OCI-LY1 (cell line): ENCODE measurements around the gene TMEM30A.

ENCODE experiments used
- H2AFZ ChIP-seq: fragments of 200-600 bp; sonication (generic), shearing (Covaris generic); 2 replicates; pipeline ENCODE4 v1.6.0; 2014; ENCODE audit warnings: antibody characterized with exemption, mild to moderate bottlenecking, low read length
- H3F3A ChIP-seq: fragments of 200-600 bp; sonication (generic), shearing (Covaris generic); 2 replicates; pipeline ENCODE4 v1.6.0; 2014; ENCODE audit warnings: mild to moderate bottlenecking, antibody characterized with exemption, low read length, moderate library complexity; ENCODE audit not compliant: insufficient read depth
- H3K27ac ChIP-seq: fragments of 200-600 bp; sonication (generic); 2 replicates; pipeline ENCODE4 v1.5.1; 2014; ENCODE audit warnings: low read length, mixed run types, mild to moderate bottlenecking, low read depth; ENCODE audit not compliant: poor library complexity, severe bottlenecking
- H3K27me3 ChIP-seq: fragments of 200-600 bp; sonication (generic); 2 replicates; pipeline ENCODE4 v1.6.0; 2014; ENCODE audit warnings: antibody characterized with exemption, mild to moderate bottlenecking, low read length, moderate library complexity; ENCODE audit not compliant: insufficient read depth
- H3K36me3 ChIP-seq: fragments of 200-600 bp; sonication (generic); 2 replicates; pipeline ENCODE4 v1.6.1; 2014; ENCODE audit warnings: mild to moderate bottlenecking, antibody characterized with exemption, low read length, moderate library complexity, mixed read lengths; ENCODE audit not compliant: insufficient read depth
- H3K4me1 ChIP-seq: fragments of 200-600 bp; sonication (generic); 2 replicates; pipeline ENCODE4 v1.5.1; 2014; ENCODE audit warnings: mild to moderate bottlenecking, low read length, moderate library complexity; ENCODE audit not compliant: insufficient read depth, severe bottlenecking
- H3K4me2 ChIP-seq: fragments of 200-600 bp; sonication (generic), shearing (Covaris generic); 2 replicates; pipeline ENCODE4 v1.6.1; 2014; ENCODE audit warnings: low read length
- H3K4me3 ChIP-seq: fragments of 200-600 bp; sonication (generic); 2 replicates; pipeline ENCODE4 v1.5.1; 2014; ENCODE audit warnings: low read length, low read depth, mild to moderate bottlenecking, mixed read lengths; ENCODE audit not compliant: poor library complexity, severe bottlenecking
- H3K79me2 ChIP-seq: fragments of 200-600 bp; shearing (Covaris generic); 2 replicates; pipeline ENCODE4 v1.6.1; 2016; ENCODE audit warnings: mixed run types, low read length, mixed read lengths; ENCODE audit not compliant: insufficient read depth
- H3K9ac ChIP-seq: fragments of 200-600 bp; sonication (generic), shearing (Covaris generic); 2 replicates; pipeline ENCODE4 v1.6.1; 2014; ENCODE audit warnings: mild to moderate bottlenecking, low read length, mixed read lengths
- H3K9me2 ChIP-seq: fragments of 200-600 bp; sonication (generic), shearing (Covaris generic); 2 replicates; pipeline ENCODE4 v1.6.1; 2014; ENCODE audit warnings: low read depth, mild to moderate bottlenecking, low read length, mixed read lengths
- H3K9me3 ChIP-seq: fragments of 200-600 bp; shearing (Covaris generic); 2 replicates; pipeline ENCODE4 v1.6.1; 2014; ENCODE audit warnings: low read length, mixed read lengths
- H4K20me1 ChIP-seq: fragments of 200-600 bp; sonication (generic), shearing (Covaris generic); 2 replicates; pipeline ENCODE4 v1.6.0; 2016; ENCODE audit warnings: mild to moderate bottlenecking, low read length; ENCODE audit not compliant: insufficient read depth
- EZH2 ChIP-seq: fragments of 200-600 bp; sonication (generic), shearing (Covaris generic); IDR thresholded peaks from 2 replicates; pipeline ENCODE4 v1.8.0; 2017; ENCODE audit warnings: borderline replicate concordance, mixed run types, mild to moderate bottlenecking, antibody characterized with exemption, low read length, moderate library complexity, mixed read lengths
- TF ChIP-seq, protein P1 (sequence below): fragments of 200-600 bp; sonication (generic), shearing (Covaris generic); IDR thresholded peaks from 2 replicates; pipeline ENCODE4 v1.5.1; 2017; ENCODE audit warnings: mild to moderate bottlenecking, antibody characterized with exemption, low read length, moderate library complexity, mixed read lengths

The TMEM30A gene

DNA sequence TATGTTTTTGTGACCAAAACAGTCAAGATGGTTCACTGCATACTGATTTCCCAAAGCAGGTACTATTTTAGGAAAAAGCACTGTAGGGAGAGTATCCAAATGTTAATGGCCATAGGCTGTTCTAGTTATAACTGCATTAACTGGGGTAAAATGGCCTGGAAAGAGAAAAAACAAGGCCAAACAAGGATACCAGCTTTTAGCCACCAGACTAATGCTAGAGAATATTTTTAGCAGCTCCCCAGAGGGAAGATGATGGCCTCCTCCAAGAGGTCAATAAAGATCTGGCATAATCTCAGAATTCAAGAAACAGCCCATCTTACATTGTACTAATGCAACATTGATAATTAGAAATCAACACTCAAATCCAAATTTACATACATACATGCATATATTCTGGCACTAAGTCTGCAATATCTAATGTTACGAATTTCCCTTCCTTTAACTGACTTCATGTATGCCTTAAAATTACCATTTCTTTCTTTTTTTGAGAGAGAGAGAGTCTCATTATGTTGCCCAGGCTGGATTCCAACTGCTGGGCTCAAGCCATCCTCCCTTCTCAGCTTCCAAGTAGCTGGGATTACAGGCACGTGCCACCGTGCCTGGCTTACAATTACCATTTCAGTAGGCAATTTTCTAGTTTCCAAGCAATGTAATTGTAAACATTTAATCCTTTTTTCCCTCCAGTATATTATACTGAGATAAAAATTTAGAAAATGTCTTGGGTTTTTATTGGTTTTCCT, 50.3 kb downstream of the TMEM30A start:
- H3K4me2 ChIP-seq: no peak overlapping the region
- no peak overlapping the region for H3K9ac ChIP-seq
- H2AFZ ChIP-seq: no peak overlapping the region
- peaks cover 22% of the 10 kb centered on the region for H3K36me3 ChIP-seq
- no peaks in the 10 kb centered on the region for H3F3A ChIP-seq
- no peaks in the 10 kb centered on the region for H3K4me1 ChIP-seq
- no peak overlapping the region for H3K4me3 ChIP-seq
- H3K27ac ChIP-seq: no peak overlapping the region
- H3K9me3 ChIP-seq: no peaks in the 10 kb centered on the region
- H3K27me3 ChIP-seq: no peaks in the 10 kb centered on the region
- H3K79me2 ChIP-seq: no peaks in the 10 kb centered on the region
- H3K9me2 ChIP-seq: no peaks in the 10 kb centered on the region
- no peaks in the 10 kb centered on the region for H4K20me1 ChIP-seq
- TF ChIP-seq, protein P1, sequence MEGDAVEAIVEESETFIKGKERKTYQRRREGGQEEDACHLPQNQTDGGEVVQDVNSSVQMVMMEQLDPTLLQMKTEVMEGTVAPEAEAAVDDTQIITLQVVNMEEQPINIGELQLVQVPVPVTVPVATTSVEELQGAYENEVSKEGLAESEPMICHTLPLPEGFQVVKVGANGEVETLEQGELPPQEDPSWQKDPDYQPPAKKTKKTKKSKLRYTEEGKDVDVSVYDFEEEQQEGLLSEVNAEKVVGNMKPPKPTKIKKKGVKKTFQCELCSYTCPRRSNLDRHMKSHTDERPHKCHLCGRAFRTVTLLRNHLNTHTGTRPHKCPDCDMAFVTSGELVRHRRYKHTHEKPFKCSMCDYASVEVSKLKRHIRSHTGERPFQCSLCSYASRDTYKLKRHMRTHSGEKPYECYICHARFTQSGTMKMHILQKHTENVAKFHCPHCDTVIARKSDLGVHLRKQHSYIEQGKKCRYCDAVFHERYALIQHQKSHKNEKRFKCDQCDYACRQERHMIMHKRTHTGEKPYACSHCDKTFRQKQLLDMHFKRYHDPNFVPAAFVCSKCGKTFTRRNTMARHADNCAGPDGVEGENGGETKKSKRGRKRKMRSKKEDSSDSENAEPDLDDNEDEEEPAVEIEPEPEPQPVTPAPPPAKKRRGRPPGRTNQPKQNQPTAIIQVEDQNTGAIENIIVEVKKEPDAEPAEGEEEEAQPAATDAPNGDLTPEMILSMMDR: no peak
- no peak for TF ChIP-seq EZH2

DNA sequence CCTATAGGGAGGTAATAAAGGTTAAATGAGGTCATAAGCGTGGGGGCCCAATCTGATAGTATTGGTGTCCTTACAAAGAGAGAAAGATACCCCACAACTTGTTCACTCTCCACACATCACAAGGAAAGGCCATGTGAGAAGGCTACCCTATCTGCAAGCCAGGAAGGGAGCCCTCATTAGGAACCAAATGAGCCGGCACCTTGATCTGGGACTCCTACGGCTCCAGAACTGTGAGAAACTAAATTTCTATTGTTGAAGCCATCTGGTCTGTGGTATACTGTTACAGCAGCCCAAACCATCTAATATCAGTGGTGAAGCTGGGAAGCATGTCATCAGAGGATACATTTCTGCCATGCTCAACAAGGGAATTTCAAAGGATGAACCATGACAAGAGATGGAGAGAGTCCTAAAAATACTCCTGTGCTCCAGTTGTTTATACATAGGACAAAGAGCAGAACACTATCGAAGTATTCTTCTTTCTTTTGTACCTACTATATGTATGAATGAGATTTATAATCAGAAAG, 51.4 kb downstream of the TMEM30A start:
- H3F3A ChIP-seq: no peaks in the 10 kb centered on the region
- H3K9me3 ChIP-seq: no peaks in the 10 kb centered on the region
- H3K79me2 ChIP-seq: no peaks in the 10 kb centered on the region
- H3K36me3 ChIP-seq: peaks cover 14% of the 10 kb centered on the region
- H3K4me1 ChIP-seq: no peaks in the 10 kb centered on the region
- no peak overlapping the region for H3K4me3 ChIP-seq
- no peaks in the 10 kb centered on the region for H4K20me1 ChIP-seq
- H3K9me2 ChIP-seq: no peaks in the 10 kb centered on the region
- no peaks in the 10 kb centered on the region for H3K27me3 ChIP-seq
- no peak overlapping the region for H3K4me2 ChIP-seq
- TF ChIP-seq, protein P1: no peak
- TF ChIP-seq EZH2: no peak
- no peak overlapping the region for H2AFZ ChIP-seq
- H3K27ac ChIP-seq: no peak overlapping the region
- H3K9ac ChIP-seq: no peak overlapping the region

DNA sequence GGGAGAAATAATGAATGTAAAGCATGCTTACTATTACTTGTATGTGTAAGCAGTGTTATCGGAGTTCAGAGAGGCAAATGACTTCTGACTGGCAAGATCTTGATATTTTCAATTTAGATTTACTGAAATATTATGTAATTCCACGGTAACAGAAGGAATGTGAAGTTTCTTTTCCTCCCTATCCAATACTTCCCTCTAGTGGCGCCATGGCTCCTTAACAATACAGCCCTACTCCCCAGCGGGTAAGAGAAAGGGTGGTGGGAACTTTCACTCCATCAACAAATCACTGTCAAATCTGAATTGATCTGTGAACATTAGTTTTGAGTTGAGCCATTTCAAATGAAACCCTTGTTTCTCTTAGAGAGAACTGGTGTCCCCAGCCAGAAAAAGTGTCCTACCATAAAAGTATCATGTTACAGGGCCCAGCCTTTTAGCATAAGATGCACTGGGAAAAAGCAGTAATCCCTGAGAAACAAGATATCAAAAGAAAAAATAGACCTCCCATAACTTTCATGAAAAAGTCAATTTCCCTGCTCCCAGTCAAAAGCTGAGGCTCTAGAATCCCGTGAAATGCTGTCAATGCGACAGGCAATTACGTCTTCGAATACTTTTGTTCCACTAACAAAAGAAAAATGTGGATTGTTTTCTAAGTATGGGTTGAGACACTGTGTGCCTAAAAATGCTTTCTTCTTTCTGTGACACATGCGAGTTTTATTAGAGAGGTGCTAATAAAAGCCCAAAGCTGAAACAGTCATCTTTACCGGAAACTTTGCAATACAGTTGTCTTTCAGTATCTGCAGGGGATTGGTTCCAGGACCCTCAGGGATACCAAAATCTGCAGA, 53.9 kb downstream of the TMEM30A start:
- no peaks in the 10 kb centered on the region for H3K36me3 ChIP-seq
- no peak overlapping the region for H3K27ac ChIP-seq
- no peaks in the 10 kb centered on the region for H3K27me3 ChIP-seq
- H3K9ac ChIP-seq: no peak overlapping the region
- H3K79me2 ChIP-seq: no peaks in the 10 kb centered on the region
- H3F3A ChIP-seq: no peaks in the 10 kb centered on the region
- H3K9me3 ChIP-seq: peaks cover 3% of the 10 kb centered on the region; the same call in 1 of the 2 replicates
- no peak overlapping the region for H3K4me3 ChIP-seq
- no peaks in the 10 kb centered on the region for H3K9me2 ChIP-seq
- no peak overlapping the region for H3K4me2 ChIP-seq
- H3K4me1 ChIP-seq: no peaks in the 10 kb centered on the region
- H4K20me1 ChIP-seq: no peaks in the 10 kb centered on the region
- TF ChIP-seq, protein P1: peak; percentile 39; the same call in 1 of the 2 replicates
- no peak for TF ChIP-seq EZH2
- H2AFZ ChIP-seq: no peak overlapping the region
